IMR-90 (cell line): ENCODE data around the gene CSH1.

Source experiments
- CEBPB ChIP-seq: IDR thresholded peaks from 2 replicates; pipeline ENCODE4 v1.6.1; 2012; ENCODE audit warnings: low read depth, low read length, improper control_type of control experiment
- CHD1 ChIP-seq: IDR thresholded peaks from 2 replicates; pipeline ENCODE4 v1.6.1; 2012; ENCODE audit warnings: low read depth, low read length, improper control_type of control experiment
- POLR2A ChIP-seq: IDR thresholded peaks from 2 replicates; pipeline ENCODE4 v1.6.1; 2012; ENCODE audit warnings: mild to moderate bottlenecking, low read depth, low read length
- RFX5 ChIP-seq: IDR thresholded peaks from 2 replicates; pipeline ENCODE4 v1.8.0; 2012; ENCODE audit warnings: low read depth, mild to moderate bottlenecking, low read length, moderate library complexity
- SMC3 ChIP-seq: fragments of 150-350 bp; IDR thresholded peaks from 2 replicates; pipeline ENCODE4 v1.6.1; 2016; ENCODE audit warnings: low read depth, mild to moderate bottlenecking, antibody characterized with exemption, low read length, moderate library complexity
- TF ChIP-seq, protein P1 (sequence below): conservative IDR thresholded peaks from 2 replicates; pipeline ENCODE4 v1.5.1; 2012; ENCODE audit warnings: mild to moderate bottlenecking, low read depth, low read length, improper control_type of control experiment

DNA sequence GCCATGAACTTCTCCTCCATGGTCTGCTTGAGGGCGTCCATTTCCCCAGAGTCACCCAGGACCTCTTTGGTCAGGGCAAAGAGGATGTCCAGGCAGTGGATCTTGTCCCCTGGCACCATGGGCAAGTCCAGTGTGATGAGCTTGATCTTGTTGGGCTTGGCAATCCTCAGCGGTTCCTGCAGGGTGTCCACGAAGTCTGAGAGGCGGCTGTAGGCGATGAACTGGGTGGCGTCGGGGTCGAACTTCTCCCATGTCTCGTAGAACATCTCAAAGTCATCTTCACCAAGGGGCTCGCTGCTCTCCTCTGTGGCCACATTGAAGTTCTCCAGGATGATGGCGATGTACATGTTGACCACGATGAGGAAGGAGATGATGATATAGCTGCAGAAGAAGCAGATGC, 44.8 kb upstream of the CSH1 start:
- TF ChIP-seq POLR2A, result no peak
- TF ChIP-seq, protein P1, sequence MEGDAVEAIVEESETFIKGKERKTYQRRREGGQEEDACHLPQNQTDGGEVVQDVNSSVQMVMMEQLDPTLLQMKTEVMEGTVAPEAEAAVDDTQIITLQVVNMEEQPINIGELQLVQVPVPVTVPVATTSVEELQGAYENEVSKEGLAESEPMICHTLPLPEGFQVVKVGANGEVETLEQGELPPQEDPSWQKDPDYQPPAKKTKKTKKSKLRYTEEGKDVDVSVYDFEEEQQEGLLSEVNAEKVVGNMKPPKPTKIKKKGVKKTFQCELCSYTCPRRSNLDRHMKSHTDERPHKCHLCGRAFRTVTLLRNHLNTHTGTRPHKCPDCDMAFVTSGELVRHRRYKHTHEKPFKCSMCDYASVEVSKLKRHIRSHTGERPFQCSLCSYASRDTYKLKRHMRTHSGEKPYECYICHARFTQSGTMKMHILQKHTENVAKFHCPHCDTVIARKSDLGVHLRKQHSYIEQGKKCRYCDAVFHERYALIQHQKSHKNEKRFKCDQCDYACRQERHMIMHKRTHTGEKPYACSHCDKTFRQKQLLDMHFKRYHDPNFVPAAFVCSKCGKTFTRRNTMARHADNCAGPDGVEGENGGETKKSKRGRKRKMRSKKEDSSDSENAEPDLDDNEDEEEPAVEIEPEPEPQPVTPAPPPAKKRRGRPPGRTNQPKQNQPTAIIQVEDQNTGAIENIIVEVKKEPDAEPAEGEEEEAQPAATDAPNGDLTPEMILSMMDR, result no peak
- TF ChIP-seq CEBPB, result no peak
- TF ChIP-seq CHD1, result no peak
- no peak for TF ChIP-seq RFX5
- TF ChIP-seq SMC3, result no peak
